ENCODE data around the gene NUP107. TPM values are rescaled to one million over a fixed set of nuclear protein-coding genes. Genes with fewer than 3 reads are reported as not detected.

NUP107 gene
- total and polyA plus RNA-seq, 2 donors (not counting 1 experiment from before 2014, with no cell fraction given) = 23.2 to 77.3 TPM

GRCh38 chr12:68646484-68646883 is 40.3 kb upstream of the NUP107 start:
- H3K27ac Mint-ChIP-seq = no peak overlapping the region
- Histone ChIP-seq H3K36me3 (replicated peaks in 1 of 2; ENCODE audit: control extremely low read depth in 1 of 2, control insufficient read depth in 1 of 2, extremely low read depth in 1 of 2, insufficient read depth in 2 of 2, low read length in 1 of 2) (peaks cover 17 to 27% of the 10 kb centered on the region in 2 experiments), H3K27ac (ENCODE audit: low read length in 2 of 2) (no peak overlapping the region), H3K4me2 (replicated peaks; ENCODE audit: low read depth, low read length, poor library complexity, severe bottlenecking) (no peak overlapping the region), H3K9ac (ENCODE audit: low read length) (no peak overlapping the region), H3K9me3 (ENCODE audit: control extremely low read depth in 1 of 3, control insufficient read depth in 2 of 3, insufficient read depth in 1 of 3, low read length in 2 of 3) (no peaks in the 10 kb centered on the region), H2AFZ (ENCODE audit: insufficient read depth, low read depth, low read length, poor library complexity, severe bottlenecking) (no peak overlapping the region), H3K4me3 (ENCODE audit: control extremely low read depth in 1 of 5, extremely low read depth in 1 of 5, insufficient read depth in 1 of 5, low read depth in 2 of 5, low read length in 4 of 5) (no peak overlapping the region), H3K79me2 (ENCODE audit: control insufficient read depth, insufficient read depth, low read length) (peaks cover 97% of the 10 kb centered on the region), H4K20me1 (ENCODE audit: control insufficient read depth, insufficient read depth, low read length, poor library complexity, severe bottlenecking) (peaks cover 78% of the 10 kb centered on the region), H3K4me1 (ENCODE audit: control insufficient read depth in 2 of 2, insufficient read depth in 2 of 2, low read length in 2 of 2) (peaks cover 0 to 3% of the 10 kb centered on the region in 2 donors), H3K27me3 (replicated peaks in 1 of 4; ENCODE audit: control extremely low read depth in 1 of 4, control insufficient read depth in 3 of 4, insufficient read depth in 4 of 4, low read length in 3 of 4) (no peaks in the 10 kb centered on the region)
- no peaks in the 10 kb centered on the region for H3K27me3 Mint-ChIP-seq
- 100% methylated on average over 2 of the region's 5 CpGs for WGBS (ENCODE audit: insufficient coverage)
- H3K9me3 Mint-ChIP-seq (ENCODE audit: insufficient read depth) = no peaks in the 10 kb centered on the region
- TF ChIP-seq EZH2 (IDR thresholded peaks at IDR 0.05; ENCODE audit: borderline replicate concordance, insufficient read depth, low read depth, low read length, poor library complexity, severe bottlenecking) = no peak
- no peak for TF ChIP-seq CTCF (IDR thresholded peaks at IDR 0.05)
- ChIA-PET POLR2A (interaction anchor here (0.7 kb wide), 1 partner anchor 34 kb away, joined by 3 read pairs; no protein-coding TSS in a partner anchor), CTCF (no interaction called here)
- peaks cover 48% of the 10 kb centered on the region for H3K4me1 Mint-ChIP-seq
- ATAC-seq (ENCODE audit: low read depth) = no peak
- no peak overlapping the region for H3K4me3 Mint-ChIP-seq
- DNase-seq = no peak
- intact Hi-C loops (cut with micrococcal nuclease) = loop anchor here (5.0 kb wide), 1 partner anchor 41 kb away; the partner anchor contains the start of gene NUP107

GRCh38 chr12:68647507-68647906 is 39.3 kb upstream of the NUP107 start:
- Histone ChIP-seq H2AFZ (ENCODE audit: insufficient read depth, low read depth, low read length, poor library complexity, severe bottlenecking) (no peak overlapping the region), H3K9me3 (ENCODE audit: control extremely low read depth in 1 of 3, control insufficient read depth in 2 of 3, insufficient read depth in 1 of 3, low read length in 2 of 3) (no peaks in the 10 kb centered on the region), H3K4me1 (ENCODE audit: control insufficient read depth in 2 of 2, insufficient read depth in 2 of 2, low read length in 2 of 2) (no peaks in the 10 kb centered on the region), H3K9ac (ENCODE audit: low read length) (no peak overlapping the region), H3K79me2 (ENCODE audit: control insufficient read depth, insufficient read depth, low read length) (peaks cover 96% of the 10 kb centered on the region), H3K36me3 (replicated peaks in 1 of 2; ENCODE audit: control extremely low read depth in 1 of 2, control insufficient read depth in 1 of 2, extremely low read depth in 1 of 2, insufficient read depth in 2 of 2, low read length in 1 of 2) (peaks cover 16 to 35% of the 10 kb centered on the region in 2 experiments), H4K20me1 (ENCODE audit: control insufficient read depth, insufficient read depth, low read length, poor library complexity, severe bottlenecking) (peaks cover 79% of the 10 kb centered on the region), H3K4me2 (replicated peaks; ENCODE audit: low read depth, low read length, poor library complexity, severe bottlenecking) (no peak overlapping the region), H3K27me3 (replicated peaks in 1 of 4; ENCODE audit: control extremely low read depth in 1 of 4, control insufficient read depth in 3 of 4, insufficient read depth in 4 of 4, low read length in 3 of 4) (no peaks in the 10 kb centered on the region), H3K27ac (ENCODE audit: low read length in 2 of 2) (peak overlapping the region in 1 of 2 donors; percentile 2), H3K4me3 (ENCODE audit: control extremely low read depth in 1 of 5, extremely low read depth in 1 of 5, insufficient read depth in 1 of 5, low read depth in 2 of 5, low read length in 4 of 5) (no peak overlapping the region)
- CTCF ChIA-PET = no interaction called here
- Mint-ChIP-seq H3K27ac (peak overlapping the region; percentile 32), H3K4me3 (no peak overlapping the region), H3K4me1 (peaks cover 39% of the 10 kb centered on the region), H3K27me3 (no peaks in the 10 kb centered on the region), H3K9me3 (ENCODE audit: insufficient read depth) (no peaks in the 10 kb centered on the region)
- WGBS (ENCODE audit: insufficient coverage) = no CpG with 5 or more reads among the region's 1 CpG
- no peak for DNase-seq
- intact Hi-C loops (cut with micrococcal nuclease) = loop anchor here (5.0 kb wide), 1 partner anchor 40 kb away; the partner anchor contains the start of gene NUP107
- POLR2A ChIA-PET = no interaction called here
- ATAC-seq (ENCODE audit: low read depth) = no peak
- no peak for TF ChIP-seq EZH2 (IDR thresholded peaks at IDR 0.05; ENCODE audit: borderline replicate concordance, insufficient read depth, low read depth, low read length, poor library complexity, severe bottlenecking)
- no peak for TF ChIP-seq CTCF (IDR thresholded peaks at IDR 0.05)
